Stimulated activated naive CD8-positive, alpha-beta T cell treated with anti-CD3 and anti-CD28 coated beads, Interleukin-15, amount 100 ng/mL, for 72 hours (primary cell): ENCODE data around the gene TMCO4.
"Not testable (repeated sequence)": the region's sequence is repeated elsewhere in the genome, so short reads cannot be mapped to it uniquely, and the experiment has no call there.

Source experiments
- ATAC-seq: fragments of 150-1000 bp; cut with Tn5 transposase; 2 replicates; pipeline ENCODE4 v1.10.0; 2021; ENCODE audit warnings: mild to moderate bottlenecking, moderate library complexity
- DNase-seq, 2 donors: peaks; one replicate each; pipeline ENCODE4 v3.0.0; 2021 to 2022
- H3K27ac Mint-ChIP-seq, 2 donors: one replicate each; pipeline ENCODE4 v1.8.0; 2022; ENCODE audit warnings: mild to moderate bottlenecking in 2 of 2, mixed read lengths in 2 of 2, moderate library complexity in 2 of 2
- H3K27me3 Mint-ChIP-seq: one replicate; pipeline ENCODE4 v1.8.0; 2022; ENCODE audit warnings: mixed read lengths
- H3K4me1 Mint-ChIP-seq: one replicate; pipeline ENCODE4 v1.8.0; 2022; ENCODE audit warnings: mild to moderate bottlenecking, mixed read lengths
- H3K4me3 Mint-ChIP-seq, 2 donors: one replicate each; pipeline ENCODE4 v1.8.0; 2022; ENCODE audit warnings: mild to moderate bottlenecking in 2 of 2, mixed read lengths in 2 of 2, moderate library complexity in 1 of 2
- H3K9me3 Mint-ChIP-seq, 2 donors: one replicate each; pipeline ENCODE4 v1.8.0; 2022; ENCODE audit warnings: mixed read lengths in 2 of 2

The TMCO4 gene

GRCh38 chr1:19646377-19647319 is 153.1 kb downstream of the TMCO4 start:
- Mint-ChIP-seq H3K9me3 (no peaks in the 10 kb centered on the region), H3K4me1 (peaks cover 68% of the 10 kb centered on the region), H3K4me3 (peak overlapping the region; percentile 94 to 95), H3K27me3 (peaks cover 13% of the 10 kb centered on the region), H3K27ac (peak overlapping the region in 1 of 2 donors; percentile 57)
- peak; percentile 14 for ATAC-seq
- DNase-seq: peak in 1 of 2 donors; percentile 31

- ATAC-seq: no peak
- H3K4me3 Mint-ChIP-seq: peak overlapping the region; percentile 94 to 95
- DNase-seq: no peak
- H3K27ac Mint-ChIP-seq: no peak overlapping the region
- H3K9me3 Mint-ChIP-seq: no peaks in the 10 kb centered on the region
- H3K27me3 Mint-ChIP-seq: peaks cover 13% of the 10 kb centered on the region
- peaks cover 58% of the 10 kb centered on the region for H3K4me1 Mint-ChIP-seq
Measured at GRCh38 chr1:19645411-19646251, 154.1 kb downstream of the TMCO4 start.

GRCh38 chr1:19644681-19645410 is 154.9 kb downstream of the TMCO4 start:
- Mint-ChIP-seq H3K4me3 (peak overlapping the region; percentile 94 to 95), H3K27ac (peak overlapping the region; percentile 82 to 91), H3K27me3 (peaks cover 13% of the 10 kb centered on the region), H3K9me3 (no peaks in the 10 kb centered on the region), H3K4me1 (peaks cover 50% of the 10 kb centered on the region)
- DNase-seq (peak; percentile 61 to 69), ATAC-seq (peak; percentile 64)

GRCh38 chr1:19644395-19644680 is 155.4 kb downstream of the TMCO4 start:
- Mint-ChIP-seq H3K9me3 (no peaks in the 10 kb centered on the region), H3K4me3 (peak overlapping the region; percentile 94 to 95), H3K27me3 (peaks cover 13% of the 10 kb centered on the region), H3K27ac (no peak overlapping the region), H3K4me1 (peaks cover 48% of the 10 kb centered on the region)
- DNase-seq (no peak), ATAC-seq (peak; percentile 32)

GRCh38 chr1:19643602-19644394 is 155.9 kb downstream of the TMCO4 start, which contains the start of gene NBL1:
Gene NBL1 (plus strand): TSS chr1:19644311. CDS start chr1:19655031, 10,720 bp downstream.
- H3K4me3 Mint-ChIP-seq: peak within 1 kb of the TSS; percentile 94 to 95
- ATAC-seq: peak; percentile 91
- H3K9me3 Mint-ChIP-seq: no peaks in the 10 kb centered on the region
- DNase-seq: peak; percentile 78 to 79
- H3K27me3 Mint-ChIP-seq: peaks cover 13% of the 10 kb centered on the region
- peaks cover 45% of the 10 kb centered on the region for H3K4me1 Mint-ChIP-seq
- peak within 1 kb of the TSS; percentile 91 for H3K27ac Mint-ChIP-seq

- no peak for ATAC-seq
- peak overlapping the region; percentile 82 to 92 for H3K4me3 Mint-ChIP-seq
- H3K9me3 Mint-ChIP-seq: no peaks in the 10 kb centered on the region
- H3K27me3 Mint-ChIP-seq: peaks cover 13% of the 10 kb centered on the region
- peak overlapping the region in 1 of 2 donors; percentile 91 for H3K27ac Mint-ChIP-seq
- DNase-seq: no peak
- peaks cover 38% of the 10 kb centered on the region for H3K4me1 Mint-ChIP-seq
Measured at GRCh38 chr1:19643121-19643520, 156.6 kb downstream of the TMCO4 start.

- Mint-ChIP-seq H3K9me3 (no peaks in the 10 kb centered on the region), H3K4me1 (peaks cover 13% of the 10 kb centered on the region), H3K27me3 (peaks cover 13% of the 10 kb centered on the region), H3K27ac (no peak overlapping the region), H3K4me3 (no peak overlapping the region)
- DNase-seq (no peak), ATAC-seq (no peak)
Measured at GRCh38 chr1:19640363-19641316, 159.1 kb downstream of the TMCO4 start.

GRCh38 chr1:19639999-19640362 is 159.7 kb downstream of the TMCO4 start:
- Mint-ChIP-seq H3K27ac (no peak overlapping the region), H3K4me3 (no peak overlapping the region), H3K4me1 (peaks cover 11% of the 10 kb centered on the region), H3K27me3 (peaks cover 13% of the 10 kb centered on the region), H3K9me3 (no peaks in the 10 kb centered on the region)
- no peak for ATAC-seq
- no peak for DNase-seq

GRCh38 chr1:19639228-19639627 is 160.5 kb downstream of the TMCO4 start:
- DNase-seq, ATAC-seq, H3K9me3 Mint-ChIP-seq, H3K4me3 Mint-ChIP-seq, H3K27ac Mint-ChIP-seq: not testable (repeated sequence)
- peaks cover 11% of the 10 kb centered on the region for H3K4me1 Mint-ChIP-seq
- peaks cover 13% of the 10 kb centered on the region for H3K27me3 Mint-ChIP-seq

- Mint-ChIP-seq H3K4me1 (no peaks in the 10 kb centered on the region), H3K4me3 (no peak overlapping the region), H3K27me3 (peaks cover 2% of the 10 kb centered on the region), H3K27ac (no peak overlapping the region), H3K9me3 (no peaks in the 10 kb centered on the region)
- DNase-seq (no peak), ATAC-seq (no peak)
Measured at GRCh38 chr1:19637606-19638005, 162.1 kb downstream of the TMCO4 start.

- H3K4me3 Mint-ChIP-seq, H3K27ac Mint-ChIP-seq, H3K4me1 Mint-ChIP-seq, H3K27me3 Mint-ChIP-seq, DNase-seq, H3K9me3 Mint-ChIP-seq, ATAC-seq: not testable (repeated sequence)
Measured at GRCh38 chr1:19636749-19637148, 163.0 kb downstream of the TMCO4 start.

- Mint-ChIP-seq H3K4me3 (no peak overlapping the region), H3K27me3 (no peaks in the 10 kb centered on the region), H3K4me1 (no peaks in the 10 kb centered on the region), H3K9me3 (no peaks in the 10 kb centered on the region), H3K27ac (no peak overlapping the region)
- ATAC-seq (no peak), DNase-seq (no peak)
Measured at GRCh38 chr1:19636065-19636464, 163.7 kb downstream of the TMCO4 start.

- Mint-ChIP-seq H3K4me3 (no peak overlapping the region), H3K4me1 (no peaks in the 10 kb centered on the region), H3K27me3 (no peaks in the 10 kb centered on the region), H3K27ac (no peak overlapping the region), H3K9me3 (no peaks in the 10 kb centered on the region)
- DNase-seq (no peak), ATAC-seq (no peak)
Measured at GRCh38 chr1:19635646-19636045, 164.1 kb downstream of the TMCO4 start.

GRCh38 chr1:19635064-19635463 is 164.7 kb downstream of the TMCO4 start:
- H3K27ac Mint-ChIP-seq: peak overlapping the region in 1 of 2 donors; percentile 42
- not testable (repeated sequence) for H3K4me1 Mint-ChIP-seq, H3K9me3 Mint-ChIP-seq, DNase-seq, ATAC-seq, H3K27me3 Mint-ChIP-seq, H3K4me3 Mint-ChIP-seq
